RPMI7951 (cell line): ENCODE results near the gene SORL1. TPM values are rescaled to one million over a fixed set of nuclear protein-coding genes. Genes with fewer than 3 reads are reported as not detected.

Source experiments
- DNase-seq: peaks from one replicate; pipeline ENCODE4 v3.0.0-alpha.2; 2012; ENCODE audit warnings: low read depth
- total RNA-seq: library from RNA; depleted of rRNA; stranded (reverse); fragments of >200 nt; shearing (Covaris generic); gene quantifications from 2 replicates; pipeline ENCODE4 v1.2.3, GENCODE V29; 2014

SORL1 gene
- total RNA-seq, 1 experiment from 2014 or later, result 0.60 TPM

- no peak for DNase-seq
Observed at GRCh38 chr11:121453589-121454299, 1.6 kb downstream of the SORL1 start.

- DNase-seq, result no peak
Observed at GRCh38 chr11:121455115-121455514, 3.0 kb downstream of the SORL1 start.

- DNase-seq, result no peak
Observed at GRCh38 chr11:121456151-121456550, 4.0 kb downstream of the SORL1 start.

DNA sequence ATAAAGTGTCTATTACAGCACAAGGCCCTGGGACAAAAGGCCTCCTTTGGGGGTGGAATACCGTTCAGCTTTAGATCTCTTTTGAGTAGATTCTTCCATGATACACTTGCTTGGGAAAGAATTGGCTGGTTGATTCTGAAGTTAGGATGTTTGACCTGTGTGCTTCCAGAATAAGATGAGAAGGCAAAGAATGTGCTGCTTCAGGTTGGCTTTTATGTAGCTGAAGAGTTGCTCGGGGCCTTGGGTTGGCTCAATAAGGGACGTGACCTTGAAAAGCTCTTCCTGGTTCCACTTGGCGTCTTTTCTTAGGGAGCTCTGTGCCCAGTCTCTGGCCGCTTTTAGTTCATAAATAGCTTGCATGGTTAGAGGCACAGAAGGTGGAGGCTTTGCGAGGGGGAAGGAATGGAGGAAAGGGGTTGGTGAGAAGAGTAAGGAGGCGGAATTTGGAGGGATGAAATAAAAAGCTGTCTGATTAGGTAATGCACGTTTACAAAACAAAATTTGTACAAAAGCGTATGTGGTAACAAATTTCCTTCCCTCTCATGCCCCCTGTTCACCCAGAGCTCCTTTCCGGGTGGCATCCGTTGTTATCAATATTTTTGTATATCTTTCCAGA, 4.8 kb downstream of the SORL1 start:
- DNase-seq, result no peak

DNA sequence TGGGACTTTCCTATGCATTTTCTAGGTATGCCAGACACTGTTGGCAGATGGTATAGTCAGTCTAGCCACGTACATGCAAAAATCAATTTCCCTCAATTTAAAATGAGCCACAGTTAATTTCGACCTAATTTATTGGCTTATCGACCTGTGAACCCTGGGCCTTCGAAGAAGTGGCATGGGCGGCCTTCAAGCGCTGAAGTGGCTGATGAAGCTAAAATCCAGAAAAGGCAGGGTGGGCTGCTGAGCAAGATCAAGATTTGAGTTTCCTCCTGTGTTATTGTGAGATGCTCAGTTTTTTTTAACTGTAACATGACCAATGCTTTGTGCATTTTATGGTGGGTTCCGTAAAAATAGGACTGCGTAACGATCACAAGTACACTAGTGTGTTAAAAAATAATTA, 6.4 kb downstream of the SORL1 start:
- no peak for DNase-seq

GRCh38 chr11:121459413-121460017, 7.4 kb downstream of the SORL1 start:
- DNase-seq, result no peak

GRCh38 chr11:121460941-121461514, 8.9 kb downstream of the SORL1 start:
- no peak for DNase-seq

- DNase-seq, result no peak
Observed at GRCh38 chr11:121461843-121462242, 9.7 kb downstream of the SORL1 start.

DNA sequence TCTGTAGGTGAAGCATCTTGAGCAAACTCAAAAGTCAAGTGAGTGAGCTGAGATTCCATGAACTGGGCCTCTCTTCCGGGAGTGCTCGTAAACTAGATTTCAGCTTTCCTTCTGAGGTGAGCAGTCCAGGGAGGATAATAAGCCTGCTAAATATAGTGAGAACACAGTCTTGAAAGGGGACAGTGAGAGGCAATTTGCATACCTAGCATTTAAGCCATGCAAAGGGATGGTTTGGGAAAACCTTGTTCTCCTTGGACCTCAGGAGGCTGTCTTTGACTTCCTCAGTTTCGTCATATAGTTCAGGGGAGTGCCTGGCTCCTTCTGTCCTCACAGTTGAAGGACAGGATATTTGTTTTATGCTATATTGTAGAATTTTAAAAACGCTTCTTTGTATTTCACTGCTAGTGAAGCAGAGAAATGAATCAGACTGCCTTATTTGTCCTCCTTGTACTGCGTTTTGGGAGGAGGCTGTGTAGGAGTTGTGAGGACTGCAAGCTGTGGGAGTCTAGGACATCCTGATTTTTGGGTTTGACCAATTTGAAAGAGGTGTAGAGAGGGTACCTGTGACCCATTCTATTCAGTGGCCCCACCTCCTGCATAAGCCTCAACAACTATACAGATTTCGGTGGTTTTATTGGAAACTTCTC, 11.7 kb downstream of the SORL1 start:
- no peak for DNase-seq

GRCh38 chr11:121464352-121464946, 12.3 kb downstream of the SORL1 start:
- DNase-seq, result peak; percentile 98

DNA sequence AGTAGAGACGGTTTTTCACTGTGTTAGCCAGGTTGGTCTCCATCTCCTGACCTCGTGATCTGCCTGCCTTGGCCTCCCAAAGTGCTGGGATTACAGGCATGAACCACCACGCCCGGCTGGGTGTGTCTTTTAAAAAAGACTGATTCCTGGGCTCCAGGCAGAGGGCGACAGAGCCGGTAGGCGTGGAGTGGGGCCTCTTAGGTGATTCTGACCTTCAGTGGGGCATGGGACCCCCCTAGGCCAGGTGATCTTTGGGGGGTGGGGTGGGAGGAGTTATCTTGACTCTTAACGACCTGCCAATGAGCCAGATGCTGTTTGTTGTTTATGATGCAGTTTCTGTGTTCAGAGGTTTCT, 13.6 kb downstream of the SORL1 start:
- no peak for DNase-seq

DNA sequence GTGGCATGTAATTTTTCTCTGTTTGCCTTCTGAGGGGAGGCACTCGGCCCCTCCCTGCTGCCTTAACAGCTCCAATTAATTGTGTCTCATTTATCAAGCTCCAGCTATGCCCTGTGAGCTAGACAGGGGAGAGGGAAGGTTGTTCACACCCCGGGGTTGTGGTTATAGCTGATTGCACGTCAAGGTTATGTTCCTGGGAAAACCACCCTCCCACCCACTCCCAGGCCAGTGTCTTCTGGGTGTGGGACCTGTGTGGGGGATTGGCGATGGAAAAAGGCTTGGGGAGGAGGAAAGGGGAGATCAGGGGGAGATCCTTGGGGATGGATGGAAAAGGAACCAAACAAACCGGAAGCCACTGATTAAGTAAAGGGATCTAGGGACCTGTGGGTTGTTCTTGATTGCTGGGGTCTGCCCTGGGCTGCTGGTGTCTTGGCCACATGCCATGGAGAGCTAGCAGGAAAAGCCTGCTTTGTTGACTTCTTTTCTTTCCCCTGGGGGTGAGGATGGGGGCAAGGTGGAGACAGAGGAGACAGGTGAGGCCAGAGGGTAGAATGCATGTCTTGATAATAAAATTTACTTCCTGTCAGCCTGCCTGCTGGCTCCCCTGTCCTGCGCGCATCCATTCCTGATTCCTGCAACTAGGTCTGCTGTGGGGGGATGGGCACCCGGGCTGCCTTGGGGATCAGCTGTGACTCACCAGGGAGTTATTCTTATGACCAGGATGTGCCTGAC, 14.1 kb downstream of the SORL1 start:
- DNase-seq, result peak; percentile 97

DNA sequence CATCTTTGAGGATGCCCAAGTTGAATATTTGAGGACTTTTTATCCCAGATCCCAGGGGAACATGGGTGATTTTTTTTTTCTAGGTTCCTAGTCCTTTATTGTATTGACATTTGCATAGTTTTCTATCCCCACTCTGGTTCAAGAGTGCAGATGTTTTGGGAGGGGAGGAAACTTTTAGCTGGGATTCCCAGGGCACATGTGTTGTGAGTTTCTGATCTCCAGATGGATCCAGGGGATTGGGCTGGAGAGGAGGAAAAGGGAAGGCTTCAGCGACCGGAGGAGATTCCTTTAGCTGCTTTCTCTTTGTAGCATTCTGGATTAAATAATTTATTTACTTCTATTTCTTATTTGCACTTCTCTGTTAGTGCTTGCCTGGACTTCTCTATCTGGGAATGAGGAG, 15.4 kb downstream of the SORL1 start:
- no peak for DNase-seq

DNA sequence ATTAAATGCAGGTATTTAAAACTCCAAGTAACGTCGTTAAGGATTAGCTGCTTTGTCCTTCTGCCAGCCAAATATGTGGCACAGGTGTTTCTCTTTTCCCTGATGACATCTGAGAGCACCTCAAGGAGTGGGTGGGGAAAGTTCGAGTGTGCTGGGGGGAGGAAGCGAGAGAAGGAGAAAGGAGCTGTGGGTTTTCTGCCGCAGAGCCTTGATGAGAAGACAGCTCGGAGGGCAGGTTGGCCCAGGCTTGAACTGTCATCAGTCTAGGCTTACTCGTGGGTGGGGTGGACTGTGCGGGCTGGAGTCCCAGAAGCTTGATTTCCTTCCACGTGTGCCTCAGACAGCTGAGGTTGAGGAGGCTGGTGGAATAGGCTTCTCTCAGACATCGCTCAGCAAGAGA, 15.9 kb downstream of the SORL1 start:
- DNase-seq, result no peak

- DNase-seq, result no peak
Observed at GRCh38 chr11:121469910-121470309, 17.8 kb downstream of the SORL1 start.

GRCh38 chr11:121471167-121471566, 19.1 kb downstream of the SORL1 start:
- DNase-seq, result no peak

DNA sequence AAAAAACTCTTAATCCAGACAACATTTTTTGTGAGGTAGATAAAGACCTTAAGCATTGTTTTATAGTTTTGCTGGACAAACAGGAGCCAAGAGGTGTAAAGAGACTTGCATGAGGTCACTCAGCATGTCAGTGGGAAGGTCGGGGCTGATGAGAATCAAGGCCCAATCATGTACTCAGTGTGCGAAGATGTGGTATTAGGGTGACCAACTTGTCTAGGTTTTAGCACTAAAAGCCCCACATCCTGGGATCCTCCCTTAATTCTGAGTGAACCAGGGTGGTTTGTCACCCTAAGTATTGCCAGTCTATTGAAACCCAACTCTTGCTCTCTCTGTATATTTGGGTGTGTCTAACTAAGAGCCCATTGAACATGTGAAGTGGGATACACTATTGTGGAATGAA, 20.2 kb downstream of the SORL1 start:
- no peak for DNase-seq

DNA sequence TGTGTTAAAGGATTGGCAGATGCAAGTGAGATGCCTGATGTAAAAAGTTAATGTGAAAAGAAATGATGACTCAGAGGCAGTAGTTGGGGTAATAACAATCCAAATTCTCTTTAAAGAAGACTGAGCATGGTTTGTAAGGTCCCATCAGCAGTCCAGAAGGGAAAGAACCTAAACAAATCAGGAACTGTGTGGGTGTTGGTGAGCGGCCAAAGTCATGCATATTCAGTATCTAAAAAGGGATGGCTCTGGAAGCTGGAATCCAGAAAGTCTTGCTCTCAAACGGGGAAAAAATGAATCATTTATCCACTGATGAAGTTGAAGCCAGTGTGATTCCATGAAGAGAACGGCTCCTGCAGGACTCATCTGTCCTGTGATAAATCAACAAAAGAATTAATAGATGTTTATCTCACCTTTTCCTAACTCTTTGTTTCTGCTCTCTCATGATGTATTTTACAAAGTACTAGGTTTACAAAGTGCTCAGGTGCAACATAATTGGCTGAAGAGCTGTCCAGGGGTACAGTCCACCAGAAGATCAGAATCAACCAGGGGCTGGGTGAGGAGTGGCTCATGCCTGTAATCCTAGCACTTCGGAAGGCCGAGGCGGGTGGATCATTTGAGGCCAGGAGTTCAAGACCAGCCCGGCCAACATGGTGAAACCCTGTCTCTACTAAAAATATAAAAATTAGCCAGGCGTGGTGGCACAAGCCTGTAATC, 21.1 kb downstream of the SORL1 start:
- peak; percentile 63 for DNase-seq

DNA sequence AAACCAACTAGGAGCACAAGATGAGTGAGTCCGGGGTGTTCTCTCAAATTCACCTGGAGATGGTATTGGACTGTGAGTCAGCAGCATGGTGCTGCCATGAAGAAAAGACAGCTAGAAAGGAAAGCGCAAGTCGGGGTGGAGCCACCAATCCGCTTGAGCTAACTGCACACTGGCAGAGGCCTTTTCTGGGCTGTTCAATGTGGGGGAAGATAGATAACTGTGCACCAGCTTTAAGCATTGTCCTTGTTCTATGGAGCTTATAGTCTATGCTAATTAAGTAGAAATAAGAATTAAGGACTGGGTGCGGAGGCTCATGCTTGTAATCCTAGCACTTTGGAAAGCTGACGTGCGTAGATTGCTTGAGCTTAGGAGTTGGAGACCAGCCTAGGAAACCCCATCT, 22.6 kb downstream of the SORL1 start:
- DNase-seq, result no peak

GRCh38 chr11:121476379-121477032, 24.4 kb downstream of the SORL1 start:
- DNase-seq, result no peak
